Esophagus muscularis mucosa (tissue), 4 donors: Measurements from ENCODE around the gene RDH11. TPM values are rescaled to one million over a fixed set of nuclear protein-coding genes. Genes with fewer than 3 reads are reported as not detected.
"Not testable (repeated sequence)": the region's sequence is repeated elsewhere in the genome, so short reads cannot be mapped to it uniquely, and the experiment has no call there.

Source experiments
- DNase-seq: peaks from one replicate; pipeline ENCODE4 v3.0.0-alpha.2; 2017; ENCODE audit errors: extremely low spot score
- H3K27ac ChIP-seq, 4 donors: fragments of 200-600 bp; sonication (generic); replicated peaks in 1 of 4; 1 replicate in 3 of 4; 2 replicates in 1 of 4; pipeline ENCODE4 v1.5.1; 2016 to 2019; ENCODE audit warnings: mild to moderate bottlenecking in 1 of 4
- H3K27me3 ChIP-seq, 4 donors: fragments of 200-600 bp; sonication (generic); one replicate each; pipeline versions ENCODE4 v1.5.1 to v1.6.0; 2016 to 2019
- H3K36me3 ChIP-seq, 4 donors: fragments of 200-600 bp; sonication (generic); one replicate each; pipeline ENCODE4 v1.5.1; 2016 to 2019
- H3K4me1 ChIP-seq, 4 donors: fragments of 200-600 bp; sonication (generic); one replicate each; pipeline ENCODE4 v1.5.1; 2016 to 2019
- H3K4me3 ChIP-seq, 4 donors: fragments of 200-600 bp; sonication (generic); 1 replicate in 2 of 4; 2 replicates in 2 of 4; pipeline ENCODE4 v1.5.1; 2016 to 2019; ENCODE audit warnings: mild to moderate bottlenecking in 4 of 4, moderate library complexity in 1 of 4
- H3K9me3 ChIP-seq, 4 donors: fragments of 200-600 bp; sonication (generic); 1 replicate in 3 of 4; 2 replicates in 1 of 4; pipeline ENCODE4 v1.5.1; 2016 to 2019
- EP300 ChIP-seq: sonication (generic); formaldehyde crosslinking; IDR thresholded peaks from one replicate; pipeline ENCODE4 v1.6.1; 2017; ENCODE audit warnings: antibody characterized with exemption
- POLR2A ChIP-seq: fragments of 450-650 bp; IDR thresholded peaks from one replicate; pipeline ENCODE4 v1.6.1; 2017; ENCODE audit warnings: antibody characterized with exemption, moderate library complexity, mild to moderate bottlenecking, low read depth
- POLR2AphosphoS5 ChIP-seq, 2 donors: sonication (generic); formaldehyde crosslinking; IDR thresholded peaks; one replicate each; pipeline ENCODE4 v1.6.1; 2017; ENCODE audit warnings: antibody characterized with exemption in 2 of 2
- WGBS: methylation state at CpG from one replicate; pipeline ENCODE4 v1.1.5; 2018; 5-methylcytosine and 5-hydroxymethylcytosine counted together
- intact Hi-C: fragments of 100-400 bp; cut with DNase I; formaldehyde crosslinking; loops from one replicate; pipeline ENCODE4 v1.15.1; 2023
- total RNA-seq, 4 donors: library from RNA; depleted of rRNA; stranded (reverse); fragments of >200 nt; gene quantifications; one replicate each; pipeline versions ENCODE4 v1.1.0 to v1.2.1, GENCODE V29; 2016
- TF ChIP-seq, protein P1 (sequence below), 3 experiments: fragments of 200-600 bp in 2 of 3; fragments of 450-650 bp in 1 of 3; sonication (generic) in 2 of 3; IDR thresholded peaks; one replicate each; pipeline ENCODE4 v1.5.1; 2017 to 2019; ENCODE audit warnings: antibody characterized with exemption in 3 of 3, mild to moderate bottlenecking in 2 of 3, moderate library complexity in 1 of 3

The RDH11 gene
- total RNA-seq, 4 donors from 2014 or later: 29.9 to 36.9 (median 33.6) TPM

DNA sequence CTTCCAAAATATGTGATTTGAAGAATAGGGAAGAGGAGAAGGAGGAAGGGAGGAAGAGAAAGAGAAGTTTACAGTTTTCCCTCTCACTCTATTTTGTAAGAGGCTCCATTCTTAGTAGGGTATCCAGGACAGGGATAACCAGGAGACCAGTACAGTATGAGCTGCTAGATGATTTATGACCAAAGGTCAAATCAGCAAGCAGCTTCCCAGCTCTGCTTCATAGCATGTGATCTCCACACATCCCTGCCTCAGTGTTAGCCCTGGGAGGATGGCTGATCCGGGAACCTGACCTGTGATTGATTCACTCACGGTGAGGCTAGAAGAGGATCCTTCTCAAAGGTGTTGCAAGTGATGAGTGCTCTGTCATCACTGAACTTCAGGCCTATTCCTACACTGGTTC, 22.7 kb upstream of the RDH11 start:
- Histone ChIP-seq H3K9me3 (no peaks in the 10 kb centered on the region), H3K27me3 (no peaks in the 10 kb centered on the region), H3K36me3 (no peaks in the 10 kb centered on the region), H3K4me3 (no peak overlapping the region), H3K27ac (no peak overlapping the region), H3K4me1 (peaks cover 11 to 12% (median 12%) of the 10 kb centered on the region in 4 donors)
- intact Hi-C loops: no loop called here
- TF ChIP-seq, protein P1, sequence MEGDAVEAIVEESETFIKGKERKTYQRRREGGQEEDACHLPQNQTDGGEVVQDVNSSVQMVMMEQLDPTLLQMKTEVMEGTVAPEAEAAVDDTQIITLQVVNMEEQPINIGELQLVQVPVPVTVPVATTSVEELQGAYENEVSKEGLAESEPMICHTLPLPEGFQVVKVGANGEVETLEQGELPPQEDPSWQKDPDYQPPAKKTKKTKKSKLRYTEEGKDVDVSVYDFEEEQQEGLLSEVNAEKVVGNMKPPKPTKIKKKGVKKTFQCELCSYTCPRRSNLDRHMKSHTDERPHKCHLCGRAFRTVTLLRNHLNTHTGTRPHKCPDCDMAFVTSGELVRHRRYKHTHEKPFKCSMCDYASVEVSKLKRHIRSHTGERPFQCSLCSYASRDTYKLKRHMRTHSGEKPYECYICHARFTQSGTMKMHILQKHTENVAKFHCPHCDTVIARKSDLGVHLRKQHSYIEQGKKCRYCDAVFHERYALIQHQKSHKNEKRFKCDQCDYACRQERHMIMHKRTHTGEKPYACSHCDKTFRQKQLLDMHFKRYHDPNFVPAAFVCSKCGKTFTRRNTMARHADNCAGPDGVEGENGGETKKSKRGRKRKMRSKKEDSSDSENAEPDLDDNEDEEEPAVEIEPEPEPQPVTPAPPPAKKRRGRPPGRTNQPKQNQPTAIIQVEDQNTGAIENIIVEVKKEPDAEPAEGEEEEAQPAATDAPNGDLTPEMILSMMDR (IDR thresholded peaks at IDR 0.05): no peak
- TF ChIP-seq EP300 (no peak), POLR2AphosphoS5 (IDR thresholded peaks at IDR 0.05) (no peak), POLR2A (no peak)
- WGBS: 68% methylated on average over 2 of the region's 2 CpGs
- no peak for DNase-seq

DNA sequence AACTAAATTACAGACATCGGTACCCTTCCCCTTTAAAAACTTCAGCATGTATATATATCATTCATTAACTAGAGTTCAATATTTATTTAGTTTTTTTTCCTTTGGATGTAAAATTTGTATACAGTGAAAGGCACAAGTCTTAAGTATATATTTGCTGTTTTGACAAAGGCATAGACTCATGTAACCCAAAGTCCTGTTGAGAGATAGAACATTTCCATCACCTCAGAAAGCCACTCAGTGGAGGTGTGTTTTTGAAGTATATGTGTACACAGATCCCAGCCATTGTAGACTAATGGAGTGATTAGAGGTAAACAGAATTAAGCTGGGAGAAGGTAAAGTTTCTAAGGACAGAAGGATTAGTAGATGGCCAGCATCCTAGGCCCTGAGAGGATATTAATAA, 21.5 kb upstream of the RDH11 start:
- DNase-seq: no peak
- 96% methylated on average over 1 of the region's 1 CpG for WGBS
- Histone ChIP-seq H3K4me1 (peaks cover 2 to 4% (median 3%) of the 10 kb centered on the region in 4 donors), H3K36me3 (no peaks in the 10 kb centered on the region), H3K27me3 (no peaks in the 10 kb centered on the region), H3K4me3 (no peak overlapping the region), H3K9me3 (no peaks in the 10 kb centered on the region), H3K27ac (no peak overlapping the region)
- intact Hi-C loops: no loop called here
- TF ChIP-seq EP300 (no peak), POLR2AphosphoS5 (IDR thresholded peaks at IDR 0.05) (no peak), POLR2A (no peak)
- TF ChIP-seq, protein P1 (IDR thresholded peaks at IDR 0.05): no peak

DNA sequence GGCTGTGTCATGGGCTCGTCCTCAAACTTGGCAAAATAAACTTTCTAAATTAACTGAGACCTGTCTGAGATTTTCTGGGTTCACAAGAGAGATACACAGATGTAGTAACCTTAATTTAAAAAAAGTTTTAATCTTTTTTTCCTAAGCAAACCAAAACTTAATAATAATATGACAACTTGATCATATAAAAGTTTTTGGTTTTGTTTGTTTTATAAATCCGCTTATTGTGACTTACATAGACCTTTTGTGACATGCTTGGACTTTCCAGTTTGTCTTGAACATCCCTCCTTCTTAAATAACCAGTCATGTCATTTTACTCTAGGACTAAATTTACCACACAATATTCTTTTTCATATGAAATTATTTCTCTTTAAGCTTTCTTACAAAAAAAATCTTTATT, 14.6 kb upstream of the RDH11 start:
- no peak for DNase-seq
- Histone ChIP-seq H3K4me1 (no peaks in the 10 kb centered on the region), H3K36me3 (no peaks in the 10 kb centered on the region), H3K4me3 (no peak overlapping the region), H3K27ac (no peak overlapping the region), H3K27me3 (no peaks in the 10 kb centered on the region), H3K9me3 (no peaks in the 10 kb centered on the region)
- WGBS: 91% methylated on average over 2 of the region's 2 CpGs
- intact Hi-C loops: no loop called here
- no peak for TF ChIP-seq EP300
- TF ChIP-seq POLR2AphosphoS5 (IDR thresholded peaks at IDR 0.05): no peak
- TF ChIP-seq, protein P1 (IDR thresholded peaks at IDR 0.05): no peak
- TF ChIP-seq POLR2A: no peak

DNA sequence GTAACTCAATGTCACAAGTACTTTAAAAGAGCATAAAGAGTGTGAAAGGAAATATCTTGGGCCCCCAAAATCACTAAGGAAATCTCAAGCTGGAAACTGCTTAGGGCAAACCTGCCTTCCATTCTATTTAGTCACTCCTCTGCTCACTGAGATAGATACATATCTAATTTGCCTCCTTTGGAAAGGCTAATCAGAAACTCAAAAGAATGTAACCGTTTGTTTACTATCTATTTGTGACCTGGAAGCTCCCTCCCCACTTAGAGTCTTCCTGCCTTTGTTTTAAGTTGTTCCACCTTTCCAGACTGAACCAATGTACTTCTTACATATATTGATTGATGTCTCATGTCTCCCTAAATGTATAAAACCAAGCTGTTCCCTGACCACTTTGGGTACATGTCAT, 14.2 kb upstream of the RDH11 start:
- not testable (repeated sequence) for H3K9me3 ChIP-seq, H3K27me3 ChIP-seq, H3K27ac ChIP-seq, H3K4me1 ChIP-seq, DNase-seq, H3K36me3 ChIP-seq, H3K4me3 ChIP-seq
- intact Hi-C loops: loop anchor here (10.0 kb wide), 1 partner anchor 125 kb away; no protein-coding TSS in a partner anchor
- 75% methylated on average over 1 of the region's 1 CpG for WGBS

DNA sequence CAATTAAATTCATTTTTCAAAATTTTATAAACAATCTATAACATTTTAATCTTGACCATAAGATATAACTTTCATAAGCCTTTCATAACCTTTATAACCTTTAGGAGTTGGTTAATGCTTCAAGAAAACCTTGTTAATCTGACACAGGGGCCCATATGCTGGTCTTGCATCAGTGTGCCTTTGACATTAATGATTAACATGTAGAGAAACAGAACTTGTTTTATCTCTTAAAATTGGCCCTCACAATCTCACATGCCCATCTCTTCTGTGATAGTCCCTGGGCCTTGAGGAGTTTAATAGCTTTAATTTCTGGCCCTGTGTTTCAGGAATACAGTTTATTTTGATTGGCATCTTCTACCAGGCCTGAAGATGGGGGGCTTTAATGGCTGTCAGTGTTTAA, 13.8 kb upstream of the RDH11 start:
- H3K27ac ChIP-seq, H3K9me3 ChIP-seq, H3K4me3 ChIP-seq, H3K27me3 ChIP-seq, H3K4me1 ChIP-seq, H3K36me3 ChIP-seq, DNase-seq: not testable (repeated sequence)
- intact Hi-C loops: loop anchor here (10.0 kb wide), 1 partner anchor 125 kb away; no protein-coding TSS in a partner anchor

DNA sequence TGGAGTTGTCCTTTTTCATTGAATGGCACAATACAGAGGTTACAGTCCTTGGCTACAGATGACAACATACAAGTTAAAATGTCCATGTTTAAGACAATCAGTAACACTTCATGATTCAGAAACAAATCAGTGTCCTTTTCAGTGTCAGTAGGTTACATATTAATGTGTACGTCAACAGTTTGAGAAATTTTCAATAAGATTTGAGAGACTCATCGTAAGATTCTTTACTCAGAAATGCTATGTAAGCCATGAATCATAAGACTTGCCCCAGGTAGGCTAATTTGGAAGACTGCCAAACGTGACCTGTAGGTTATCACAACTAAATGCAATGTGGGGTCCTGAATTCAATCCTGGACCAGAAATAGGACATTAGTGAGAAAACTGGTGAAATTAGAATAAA, 9.6 kb upstream of the RDH11 start:
- no peak overlapping the region for H3K4me3 ChIP-seq
- WGBS: 66% methylated on average over 3 of the region's 3 CpGs
- H3K4me1 ChIP-seq: no peaks in the 10 kb centered on the region
- no peak for DNase-seq
- no peaks in the 10 kb centered on the region for H3K36me3 ChIP-seq
- no peak overlapping the region for H3K27ac ChIP-seq
- TF ChIP-seq POLR2A (no peak), POLR2AphosphoS5 (IDR thresholded peaks at IDR 0.05) (no peak), EP300 (no peak)
- TF ChIP-seq, protein P1 (IDR thresholded peaks at IDR 0.05): no peak
- intact Hi-C loops: loop anchor here (10.0 kb wide), 1 partner anchor 120 kb away; no protein-coding TSS in a partner anchor
- H3K9me3 ChIP-seq: no peaks in the 10 kb centered on the region
- H3K27me3 ChIP-seq: no peaks in the 10 kb centered on the region
